Vagina (tissue), 2 donors: ENCODE measurements around the gene CX3CL1.

Experiments
- POLR2A ChIP-seq, 2 donors: fragments of 450-650 bp; IDR thresholded peaks; one replicate each; pipeline ENCODE4 v1.6.1; 2017; ENCODE audit warnings: antibody characterized with exemption in 2 of 2, mild to moderate bottlenecking in 2 of 2, moderate library complexity in 2 of 2
- TF ChIP-seq, protein P1 (sequence below), 3 experiments: fragments of 450-650 bp in 2 of 3; fragments of 200-600 bp in 1 of 3; sonication (generic) in 1 of 3; IDR thresholded peaks; one replicate each; pipeline ENCODE4 v1.5.1; 2017 to 2019; ENCODE audit warnings: antibody characterized with exemption in 3 of 3, mild to moderate bottlenecking in 2 of 3, moderate library complexity in 2 of 3

DNA sequence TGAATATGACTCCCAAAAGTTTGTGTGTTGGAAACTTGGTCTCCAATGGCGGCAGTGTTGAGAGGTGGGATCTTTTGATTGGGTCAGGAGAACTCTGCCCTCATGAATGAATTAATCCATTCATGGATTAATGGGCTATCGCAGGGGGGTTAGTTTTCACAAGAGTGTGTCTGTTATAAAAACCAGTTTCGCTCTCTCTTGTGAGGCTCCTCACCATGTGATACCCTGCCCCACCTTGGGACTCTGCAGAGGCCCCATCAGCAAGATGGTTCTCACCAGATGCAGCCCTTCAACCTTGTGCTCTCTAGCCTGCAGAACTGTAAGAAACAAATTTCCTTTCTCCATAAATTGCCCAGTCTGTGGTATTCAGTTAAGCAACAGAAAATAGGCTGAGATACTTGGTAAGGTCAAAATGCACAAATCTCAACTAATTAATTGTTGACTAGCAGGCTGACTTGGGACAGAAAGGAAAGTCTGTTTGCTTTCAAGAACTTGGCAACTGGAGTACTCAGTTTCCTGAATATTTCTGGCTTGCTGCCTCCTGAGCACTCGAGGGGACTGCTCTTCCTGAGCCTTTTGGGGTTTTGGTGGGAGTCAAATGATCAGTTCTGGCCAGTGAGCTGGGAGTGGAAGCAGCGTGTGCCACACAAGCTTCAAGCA lies 18.5 kb downstream of the CX3CL1 start:
- no peak for TF ChIP-seq POLR2A (IDR thresholded peaks at IDR 0.05)
- TF ChIP-seq, protein P1, sequence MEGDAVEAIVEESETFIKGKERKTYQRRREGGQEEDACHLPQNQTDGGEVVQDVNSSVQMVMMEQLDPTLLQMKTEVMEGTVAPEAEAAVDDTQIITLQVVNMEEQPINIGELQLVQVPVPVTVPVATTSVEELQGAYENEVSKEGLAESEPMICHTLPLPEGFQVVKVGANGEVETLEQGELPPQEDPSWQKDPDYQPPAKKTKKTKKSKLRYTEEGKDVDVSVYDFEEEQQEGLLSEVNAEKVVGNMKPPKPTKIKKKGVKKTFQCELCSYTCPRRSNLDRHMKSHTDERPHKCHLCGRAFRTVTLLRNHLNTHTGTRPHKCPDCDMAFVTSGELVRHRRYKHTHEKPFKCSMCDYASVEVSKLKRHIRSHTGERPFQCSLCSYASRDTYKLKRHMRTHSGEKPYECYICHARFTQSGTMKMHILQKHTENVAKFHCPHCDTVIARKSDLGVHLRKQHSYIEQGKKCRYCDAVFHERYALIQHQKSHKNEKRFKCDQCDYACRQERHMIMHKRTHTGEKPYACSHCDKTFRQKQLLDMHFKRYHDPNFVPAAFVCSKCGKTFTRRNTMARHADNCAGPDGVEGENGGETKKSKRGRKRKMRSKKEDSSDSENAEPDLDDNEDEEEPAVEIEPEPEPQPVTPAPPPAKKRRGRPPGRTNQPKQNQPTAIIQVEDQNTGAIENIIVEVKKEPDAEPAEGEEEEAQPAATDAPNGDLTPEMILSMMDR (IDR thresholded peaks at IDR 0.05), result no peak
